Measurements from ENCODE around the gene B3GLCT.

B3GLCT gene

GRCh38 chr13:31248965-31249539 lies 49.3 kb downstream of the B3GLCT start:
- H3K27me3 Mint-ChIP-seq = no peaks in the 10 kb centered on the region
- peaks cover 2% of the 10 kb centered on the region for H3K36me3 Mint-ChIP-seq
- DNase-seq = no peak
- H3K9me3 Mint-ChIP-seq = peaks cover 8% of the 10 kb centered on the region
- CTCF ChIA-PET = interaction anchor here (1.2 to 2.0 kb wide), 2 partner anchors 13 to 175 kb away, joined by 5 to 11 read pairs; no protein-coding TSS in a partner anchor
- H3K4me1 Mint-ChIP-seq = no peaks in the 10 kb centered on the region
- no peak overlapping the region for H3K27ac Mint-ChIP-seq
- no peak overlapping the region for H3K4me3 Mint-ChIP-seq

GRCh38 chr13:31250435-31250834 lies 50.7 kb downstream of the B3GLCT start:
- no peak overlapping the region for H3K27ac Mint-ChIP-seq
- no peaks in the 10 kb centered on the region for H3K27me3 Mint-ChIP-seq
- H3K36me3 Mint-ChIP-seq = peaks cover 2% of the 10 kb centered on the region
- H3K4me3 Mint-ChIP-seq = no peak overlapping the region
- no peaks in the 10 kb centered on the region for H3K4me1 Mint-ChIP-seq
- H3K9me3 Mint-ChIP-seq = peaks cover 8% of the 10 kb centered on the region
- CTCF ChIA-PET = no interaction called here
- no peak for DNase-seq

GRCh38 chr13:31261241-31261640 lies 61.5 kb downstream of the B3GLCT start:
- Mint-ChIP-seq H3K27ac (no peak overlapping the region), H3K27me3 (no peaks in the 10 kb centered on the region), H3K4me1 (no peaks in the 10 kb centered on the region), H3K9me3 (no peaks in the 10 kb centered on the region), H3K4me3 (no peak overlapping the region), H3K36me3 (no peaks in the 10 kb centered on the region)
- DNase-seq = no peak
- CTCF ChIA-PET = no interaction called here

GRCh38 chr13:31263346-31263745 lies 63.6 kb downstream of the B3GLCT start:
- Mint-ChIP-seq H3K36me3 (no peaks in the 10 kb centered on the region), H3K4me3 (no peak overlapping the region), H3K4me1 (no peaks in the 10 kb centered on the region), H3K9me3 (no peaks in the 10 kb centered on the region), H3K27ac (no peak overlapping the region), H3K27me3 (no peaks in the 10 kb centered on the region)
- no peak for DNase-seq
- CTCF ChIA-PET = no interaction called here

- CTCF ChIA-PET = no interaction called here
- no peak overlapping the region for H3K27ac Mint-ChIP-seq
- no peaks in the 10 kb centered on the region for H3K4me1 Mint-ChIP-seq
- H3K9me3 Mint-ChIP-seq = peaks cover under 1% of the 10 kb centered on the region
- H3K27me3 Mint-ChIP-seq = no peaks in the 10 kb centered on the region
- no peak overlapping the region for H3K4me3 Mint-ChIP-seq
- DNase-seq = no peak
- peaks cover under 1% of the 10 kb centered on the region for H3K36me3 Mint-ChIP-seq
Observed at GRCh38 chr13:31264151-31264550, 64.4 kb downstream of the B3GLCT start.

- H3K27me3 Mint-ChIP-seq = no peaks in the 10 kb centered on the region
- peaks cover 3% of the 10 kb centered on the region for H3K36me3 Mint-ChIP-seq
- CTCF ChIA-PET = no interaction called here
- DNase-seq = no peak
- peaks cover 9% of the 10 kb centered on the region for H3K9me3 Mint-ChIP-seq
- no peaks in the 10 kb centered on the region for H3K4me1 Mint-ChIP-seq
- H3K4me3 Mint-ChIP-seq = no peak overlapping the region
- no peak overlapping the region for H3K27ac Mint-ChIP-seq
Observed at GRCh38 chr13:31267126-31267784, 67.5 kb downstream of the B3GLCT start.

- H3K36me3 Mint-ChIP-seq = peaks cover 12% of the 10 kb centered on the region
- DNase-seq = no peak
- no peak overlapping the region for H3K4me3 Mint-ChIP-seq
- no peaks in the 10 kb centered on the region for H3K4me1 Mint-ChIP-seq
- H3K27me3 Mint-ChIP-seq = no peaks in the 10 kb centered on the region
- peaks cover 13% of the 10 kb centered on the region for H3K9me3 Mint-ChIP-seq
- no peak overlapping the region for H3K27ac Mint-ChIP-seq
- CTCF ChIA-PET = no interaction called here
Observed at GRCh38 chr13:31274390-31274789, 74.6 kb downstream of the B3GLCT start.

- no peak for DNase-seq
- H3K27ac Mint-ChIP-seq = no peak overlapping the region
- H3K4me1 Mint-ChIP-seq = no peaks in the 10 kb centered on the region
- H3K36me3 Mint-ChIP-seq = peaks cover 12% of the 10 kb centered on the region
- CTCF ChIA-PET = no interaction called here
- H3K27me3 Mint-ChIP-seq = no peaks in the 10 kb centered on the region
- H3K9me3 Mint-ChIP-seq = peaks cover 9% of the 10 kb centered on the region
- no peak overlapping the region for H3K4me3 Mint-ChIP-seq
Observed at GRCh38 chr13:31276421-31276820, 76.6 kb downstream of the B3GLCT start.

- Mint-ChIP-seq H3K4me3 (no peak overlapping the region), H3K27me3 (no peaks in the 10 kb centered on the region), H3K9me3 (peaks cover 9% of the 10 kb centered on the region), H3K36me3 (peaks cover 12% of the 10 kb centered on the region), H3K27ac (no peak overlapping the region), H3K4me1 (no peaks in the 10 kb centered on the region)
- CTCF ChIA-PET = no interaction called here
- DNase-seq = no peak
Observed at GRCh38 chr13:31278869-31279268, 79.1 kb downstream of the B3GLCT start.

GRCh38 chr13:31282741-31283455 lies 83.1 kb downstream of the B3GLCT start:
- peaks cover 9% of the 10 kb centered on the region for H3K9me3 Mint-ChIP-seq
- CTCF ChIA-PET = interaction anchor here (0.6 to 1.1 kb wide), 2 partner anchors 40 to 1632 kb away, joined by 3 read pairs; no protein-coding TSS in a partner anchor
- H3K36me3 Mint-ChIP-seq = peaks cover 15% of the 10 kb centered on the region
- DNase-seq = no peak
- no peak overlapping the region for H3K4me3 Mint-ChIP-seq
- H3K27ac Mint-ChIP-seq = no peak overlapping the region
- no peaks in the 10 kb centered on the region for H3K27me3 Mint-ChIP-seq
- no peaks in the 10 kb centered on the region for H3K4me1 Mint-ChIP-seq

GRCh38 chr13:31286930-31287329 lies 87.2 kb downstream of the B3GLCT start:
- Mint-ChIP-seq H3K36me3 (peaks cover 21% of the 10 kb centered on the region), H3K4me3 (no peak overlapping the region), H3K27me3 (no peaks in the 10 kb centered on the region), H3K27ac (no peak overlapping the region), H3K4me1 (no peaks in the 10 kb centered on the region), H3K9me3 (peaks cover 21% of the 10 kb centered on the region)
- no peak for DNase-seq
- CTCF ChIA-PET = no interaction called here

GRCh38 chr13:31301119-31301518 lies 101.3 kb downstream of the B3GLCT start:
- Mint-ChIP-seq H3K4me1 (no peaks in the 10 kb centered on the region), H3K27ac (no peak overlapping the region), H3K4me3 (no peak overlapping the region), H3K27me3 (no peaks in the 10 kb centered on the region), H3K36me3 (peaks cover 3% of the 10 kb centered on the region), H3K9me3 (peaks cover 8% of the 10 kb centered on the region)
- CTCF ChIA-PET = no interaction called here
- no peak for DNase-seq

GRCh38 chr13:31310356-31310755 lies 110.6 kb downstream of the B3GLCT start:
- H3K9me3 Mint-ChIP-seq = peaks cover 29% of the 10 kb centered on the region
- H3K27me3 Mint-ChIP-seq = no peaks in the 10 kb centered on the region
- no peaks in the 10 kb centered on the region for H3K4me1 Mint-ChIP-seq
- no peak for DNase-seq
- H3K4me3 Mint-ChIP-seq = no peak overlapping the region
- peaks cover 4% of the 10 kb centered on the region for H3K36me3 Mint-ChIP-seq
- no peak overlapping the region for H3K27ac Mint-ChIP-seq
- CTCF ChIA-PET = interaction anchor here (0.9 kb wide), 1 partner anchor 8 kb away, joined by 3 read pairs; no protein-coding TSS in a partner anchor

GRCh38 chr13:31310786-31311185 lies 111.0 kb downstream of the B3GLCT start:
- Mint-ChIP-seq H3K27ac (no peak overlapping the region), H3K4me1 (no peaks in the 10 kb centered on the region), H3K9me3 (peaks cover 30% of the 10 kb centered on the region), H3K27me3 (no peaks in the 10 kb centered on the region), H3K4me3 (no peak overlapping the region), H3K36me3 (peaks cover 4% of the 10 kb centered on the region)
- no peak for DNase-seq
- CTCF ChIA-PET = interaction anchor here (0.9 kb wide), 1 partner anchor 8 kb away, joined by 3 read pairs; no protein-coding TSS in a partner anchor

- CTCF ChIA-PET = no interaction called here
- Mint-ChIP-seq H3K9me3 (peaks cover 30% of the 10 kb centered on the region), H3K27me3 (no peaks in the 10 kb centered on the region), H3K27ac (no peak overlapping the region), H3K36me3 (peaks cover 4% of the 10 kb centered on the region), H3K4me1 (no peaks in the 10 kb centered on the region), H3K4me3 (no peak overlapping the region)
- no peak for DNase-seq
Observed at GRCh38 chr13:31311921-31312320, 112.1 kb downstream of the B3GLCT start.
